H9 (cell line): ENCODE results near the gene TSPO. TPM values are rescaled to one million over a fixed set of nuclear protein-coding genes. Genes with fewer than 3 reads are reported as not detected.
A peak's percentile ranks its signal among the peaks of the same experiment; 100 is the strongest.

Source experiments
- DNase-seq: peaks from one replicate; pipeline ENCODE4 v3.0.0-alpha.2; 2017
- H2AFZ ChIP-seq: one replicate; pipeline ENCODE4 v1.6.1; 2013; ENCODE audit warnings: mild to moderate bottlenecking, low read length, control low read depth, moderate library complexity
- H2AK5ac ChIP-seq: 2 replicates; pipeline ENCODE4 v1.6.1; 2013; ENCODE audit warnings: low read length, control low read depth, mixed read lengths; ENCODE audit not compliant: insufficient read length
- H2BK120ac ChIP-seq: one replicate; pipeline ENCODE4 v1.6.1; 2013; ENCODE audit warnings: low read depth, mild to moderate bottlenecking, low read length, control low read depth, inconsistent platforms; ENCODE audit not compliant: poor library complexity, severe bottlenecking
- H2BK12ac ChIP-seq: 2 replicates; pipeline ENCODE4 v1.6.1; 2013; ENCODE audit warnings: low read length, control low read depth, mixed read lengths, low read depth; ENCODE audit not compliant: insufficient read length
- H2BK15ac ChIP-seq: 2 replicates; pipeline ENCODE4 v1.6.1; 2013; ENCODE audit warnings: low read depth, low read length, control low read depth
- H2BK20ac ChIP-seq: one replicate; pipeline ENCODE4 v1.6.1; 2013; ENCODE audit warnings: low read depth, mild to moderate bottlenecking, low read length, control low read depth, inconsistent platforms; ENCODE audit not compliant: poor library complexity, severe bottlenecking
- H2BK5ac ChIP-seq: 2 replicates; pipeline ENCODE4 v1.6.1; 2013; ENCODE audit warnings: low read length, control low read depth, mixed read lengths; ENCODE audit not compliant: insufficient read length
- H3K14ac ChIP-seq: 2 replicates; pipeline ENCODE4 v1.6.1; 2013; ENCODE audit warnings: low read length, control low read depth; ENCODE audit not compliant: insufficient read depth
- H3K18ac ChIP-seq: 2 replicates; pipeline ENCODE4 v1.6.1; 2013; ENCODE audit warnings: low read depth, mild to moderate bottlenecking, mixed read lengths, low read length, control low read depth; ENCODE audit not compliant: insufficient read length
- H3K23ac ChIP-seq: 2 replicates; pipeline ENCODE4 v1.6.1; 2013; ENCODE audit warnings: low read length, control low read depth, mixed read lengths, low read depth; ENCODE audit not compliant: insufficient read length
- H3K23me2 ChIP-seq: 2 replicates; pipeline ENCODE4 v1.6.1; 2013; ENCODE audit warnings: low read depth, mild to moderate bottlenecking, mixed read lengths, low read length, control low read depth; ENCODE audit not compliant: insufficient read length, poor library complexity, severe bottlenecking
- H3K27ac ChIP-seq: 2 replicates; pipeline ENCODE4 v1.5.1; 2013; ENCODE audit warnings: low read length, control low read depth, mixed read lengths, low read depth; ENCODE audit not compliant: insufficient read length
- H3K27me3 ChIP-seq: 2 replicates; pipeline ENCODE4 v1.6.1; 2013; ENCODE audit warnings: low read length, control low read depth, inconsistent platforms; ENCODE audit not compliant: insufficient read depth
- H3K4ac ChIP-seq: 2 replicates; pipeline ENCODE4 v1.6.1; 2013; ENCODE audit warnings: low read depth, mild to moderate bottlenecking, control low read depth, inconsistent platforms, low read length, moderate library complexity
- H3K4me1 ChIP-seq: 2 replicates; pipeline ENCODE4 v1.6.1; 2013; ENCODE audit warnings: low read length, control low read depth, inconsistent platforms; ENCODE audit not compliant: insufficient read depth
- H3K4me2 ChIP-seq: 2 replicates; pipeline ENCODE4 v1.6.1; 2013; ENCODE audit warnings: low read length, control low read depth, mixed read lengths; ENCODE audit not compliant: insufficient read length, insufficient read depth
- H3K56ac ChIP-seq: 2 replicates; pipeline ENCODE4 v1.6.1; 2013; ENCODE audit warnings: low read depth, mild to moderate bottlenecking, mixed read lengths, low read length, control low read depth; ENCODE audit not compliant: insufficient read length
- H3K79me1 ChIP-seq: 2 replicates; pipeline ENCODE4 v1.6.1; 2013; ENCODE audit warnings: low read depth, mild to moderate bottlenecking, moderate library complexity, low read length, control low read depth, inconsistent platforms; ENCODE audit not compliant: insufficient read depth, poor library complexity, severe bottlenecking
- H3K79me2 ChIP-seq: 2 replicates; pipeline ENCODE4 v1.6.1; 2013; ENCODE audit warnings: low read length, control low read depth, inconsistent platforms; ENCODE audit not compliant: insufficient read depth
- H3K9ac ChIP-seq: 2 replicates; pipeline ENCODE4 v1.6.1; 2013; ENCODE audit warnings: low read length, control low read depth, mixed read lengths; ENCODE audit not compliant: insufficient read length; ENCODE audit errors: extremely low read depth
- H3K9me3 ChIP-seq: one replicate; pipeline ENCODE4 v1.6.1; 2013; ENCODE audit warnings: low read depth, low read length, inconsistent platforms; ENCODE audit not compliant: control insufficient read depth
- H3T11ph ChIP-seq: one replicate; pipeline ENCODE4 v1.6.1; 2013; ENCODE audit warnings: mild to moderate bottlenecking, low read length, control low read depth, inconsistent platforms
- H4K20me1 ChIP-seq: one replicate; pipeline ENCODE4 v1.6.1; 2013; ENCODE audit not compliant: control insufficient read depth, insufficient read length, insufficient read depth
- H4K5ac ChIP-seq: 2 replicates; pipeline ENCODE4 v1.6.1; 2013; ENCODE audit warnings: low read depth, mild to moderate bottlenecking, mixed read lengths, low read length, control low read depth; ENCODE audit not compliant: insufficient read length
- H4K8ac ChIP-seq: replicated peaks from 2 replicates; pipeline ENCODE4 v1.6.1; 2013; ENCODE audit warnings: low read length, control low read depth, mixed read lengths, low read depth; ENCODE audit not compliant: insufficient read length
- H4K91ac ChIP-seq: 2 replicates; pipeline ENCODE4 v1.6.1; 2013; ENCODE audit warnings: low read depth, mild to moderate bottlenecking, moderate library complexity, mixed read lengths, low read length, control low read depth; ENCODE audit not compliant: insufficient read length
- H3K27ac Mint-ChIP-seq, 3 experiments: 2 replicates in 2 of 3; 3 replicates in 1 of 3; pipeline ENCODE4 v1.8.0; 2020 to 2021; ENCODE audit warnings: mixed read lengths in 3 of 3, mild to moderate bottlenecking in 1 of 3, moderate library complexity in 1 of 3
- H3K27me3 Mint-ChIP-seq: 2 replicates; pipeline ENCODE4 v1.8.0; 2021; ENCODE audit warnings: low read depth, mild to moderate bottlenecking, moderate library complexity, mixed read lengths
- H3K36me3 Mint-ChIP-seq, 3 experiments: 2 replicates in 2 of 3; 3 replicates in 1 of 3; pipeline ENCODE4 v1.8.0; 2020 to 2021; ENCODE audit warnings: low read depth in 3 of 3, mixed read lengths in 3 of 3; ENCODE audit not compliant: insufficient read depth in 1 of 3
- H3K4me1 Mint-ChIP-seq, 2 experiments: 2 replicates each; pipeline ENCODE4 v1.8.0; 2020; ENCODE audit warnings: mixed read lengths in 2 of 2
- H3K4me3 Mint-ChIP-seq, 2 experiments: 2 replicates in 1 of 2; 3 replicates in 1 of 2; pipeline ENCODE4 v1.8.0; 2020 to 2021; ENCODE audit warnings: mild to moderate bottlenecking in 2 of 2, mixed read lengths in 2 of 2, moderate library complexity in 1 of 2
- H3K9me3 Mint-ChIP-seq, 2 experiments: 2 replicates in 1 of 2; 3 replicates in 1 of 2; pipeline ENCODE4 v1.8.0; 2020; ENCODE audit warnings: mild to moderate bottlenecking in 2 of 2, mixed read lengths in 2 of 2, moderate library complexity in 1 of 2
- CTCF ChIP-seq: fragments of 200-600 bp; sonication (generic); conservative IDR thresholded peaks from 3 replicates; pipeline ENCODE4 v1.8.0; 2021; ENCODE audit warnings: antibody characterized with exemption, mild to moderate bottlenecking
- WGBS: extraction: QIAGEN DNeasy Blood & Tissue Kit; methylation state at CpG from one replicate; pipeline ENCODE4 v1.1.7; 2013; ENCODE audit warnings: missing lambda C conversion rate, low lambda C conversion rate, mixed read lengths; ENCODE audit not compliant: insufficient read length; ENCODE audit errors: extremely low coverage; 5-methylcytosine and 5-hydroxymethylcytosine counted together
- total RNA-seq: library from RNA; stranded (reverse); gene quantifications from 2 replicates; pipeline ENCODE4 v1.2.1, GENCODE V29; 2021

TSPO gene
- total RNA-seq, 1 experiment from 2014 or later = 14.8 TPM

GRCh38 chr22:43177479-43177878, 26.1 kb downstream of the TSPO start:
- Mint-ChIP-seq H3K9me3 (no peaks in the 10 kb centered on the region), H3K27ac (peak overlapping the region in 1 of 3 experiments; percentile 52; a peak in 1 of 7 replicates), H3K27me3 (no peaks in the 10 kb centered on the region), H3K36me3 (peaks cover 39 to 75% (median 62%) of the 10 kb centered on the region in 3 experiments), H3K4me1 (no peaks in the 10 kb centered on the region), H3K4me3 (no peak overlapping the region)
- Histone ChIP-seq H2AFZ (no peak overlapping the region), H3K23me2 (no peaks in the 10 kb centered on the region), H3K27ac (no peak overlapping the region), H2BK20ac (no peak overlapping the region), H3K56ac (no peak overlapping the region), H4K8ac (no peak overlapping the region), H2BK120ac (no peak overlapping the region), H3K27me3 (no peaks in the 10 kb centered on the region), H3K14ac (no peak overlapping the region), H3T11ph (no peak overlapping the region), H3K79me1 (no peaks in the 10 kb centered on the region), H2BK12ac (no peak overlapping the region), H2BK15ac (no peak overlapping the region), H4K20me1 (no peaks in the 10 kb centered on the region), H3K23ac (no peak overlapping the region), H4K5ac (no peak overlapping the region), H2BK5ac (no peak overlapping the region), H3K9ac (no peak overlapping the region), H3K18ac (no peak overlapping the region), H2AK5ac (no peak overlapping the region), H3K4ac (no peak overlapping the region), H4K91ac (no peak overlapping the region), H3K9me3 (no peaks in the 10 kb centered on the region), H3K79me2 (no peaks in the 10 kb centered on the region), H3K4me2 (no peak overlapping the region), H3K4me1 (no peaks in the 10 kb centered on the region)
- WGBS = no CpG with 5 or more reads among the region's 7 CpGs
- TF ChIP-seq CTCF = no peak
- DNase-seq = no peak
